Glomerular visceral epithelial cell (primary cell): ENCODE measurements around the gene MAFG.

Experiments used
- DNase-seq: peaks from one replicate; pipeline ENCODE4 v3.0.0-alpha.2; 2016; ENCODE audit errors: extremely low spot score

The MAFG gene

GRCh38 chr17:81909966-81910839 lies 17.3 kb downstream of the MAFG start:
- peak; percentile 30 for DNase-seq

- DNase-seq: no peak
These were observed 18.3 kb downstream of the MAFG start for GRCh38 chr17:81909231-81909630.

- DNase-seq: no peak
These were observed 18.7 kb downstream of the MAFG start for GRCh38 chr17:81908793-81909192.

DNA sequence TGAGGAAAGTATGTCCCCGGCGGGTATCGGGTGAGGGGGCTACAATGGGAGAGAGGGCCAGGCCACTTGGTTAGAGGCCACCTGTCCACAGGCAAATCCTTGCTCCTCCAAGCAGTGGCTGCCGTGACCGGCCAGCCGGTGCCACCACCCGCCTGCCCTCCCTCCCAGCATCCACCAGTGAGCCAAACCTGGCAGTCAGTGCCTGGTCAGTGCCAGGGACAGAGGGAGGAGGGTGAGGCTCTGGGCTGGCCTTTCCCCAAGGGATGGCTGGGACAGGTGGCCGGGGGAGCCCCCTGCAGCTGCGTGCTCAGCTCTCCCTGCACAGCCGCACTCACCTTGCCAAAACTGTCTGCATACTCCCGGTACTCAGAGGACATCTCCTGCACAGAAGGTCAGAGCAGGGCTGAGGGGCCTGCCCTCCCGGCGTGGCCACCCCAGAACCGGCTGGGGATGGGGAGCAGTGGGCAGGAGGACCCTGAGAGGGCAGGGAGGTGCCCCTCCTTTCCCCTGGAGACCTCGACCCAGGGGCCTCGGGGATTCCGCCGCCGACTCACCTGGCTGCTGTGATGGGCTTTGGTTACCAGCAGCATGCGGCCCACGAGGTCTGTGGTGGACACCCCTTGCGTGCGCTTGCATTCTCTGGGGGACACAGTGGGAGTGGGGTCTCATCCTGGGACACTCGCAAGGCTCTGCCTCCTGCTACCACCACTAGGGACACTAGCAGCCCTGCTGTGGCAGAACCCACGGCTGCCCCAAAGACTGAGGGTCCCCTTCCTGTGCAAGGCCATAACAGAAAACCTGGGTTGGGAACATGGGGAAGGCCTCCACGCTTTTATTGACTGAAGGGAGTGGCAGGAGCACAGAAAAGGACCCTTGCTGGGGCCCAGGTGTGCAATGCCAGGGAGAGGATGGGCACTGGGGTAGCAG lies 20.1 kb downstream of the MAFG start:
- DNase-seq: no peak

- DNase-seq: no peak
These were observed 20.9 kb downstream of the MAFG start for GRCh38 chr17:81906476-81907218.

- DNase-seq: no peak
These were observed 21.5 kb downstream of the MAFG start for GRCh38 chr17:81905993-81906392.

DNA sequence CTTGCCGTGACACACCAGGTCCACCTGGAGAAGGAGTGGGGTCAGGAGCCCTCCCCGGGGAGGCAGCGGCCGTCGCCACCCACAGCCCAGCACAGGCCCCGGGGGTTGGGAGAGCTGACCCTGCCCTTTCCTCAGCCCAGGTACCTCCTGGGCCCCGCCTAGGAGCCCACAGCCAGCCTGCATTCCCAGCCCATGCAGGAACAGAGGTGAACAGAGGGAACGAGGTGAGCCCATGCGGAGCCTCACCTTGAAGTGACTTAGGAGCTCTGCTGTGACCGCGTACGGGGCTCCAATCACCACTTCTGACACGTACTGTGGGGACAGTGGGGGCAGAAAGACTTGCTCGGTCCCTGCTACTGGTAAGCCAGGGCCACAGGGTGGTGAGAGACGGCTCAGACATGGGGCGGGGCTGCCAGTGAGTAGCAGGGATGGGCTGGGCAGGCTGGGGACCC lies 22.1 kb downstream of the MAFG start:
- no peak for DNase-seq

DNA sequence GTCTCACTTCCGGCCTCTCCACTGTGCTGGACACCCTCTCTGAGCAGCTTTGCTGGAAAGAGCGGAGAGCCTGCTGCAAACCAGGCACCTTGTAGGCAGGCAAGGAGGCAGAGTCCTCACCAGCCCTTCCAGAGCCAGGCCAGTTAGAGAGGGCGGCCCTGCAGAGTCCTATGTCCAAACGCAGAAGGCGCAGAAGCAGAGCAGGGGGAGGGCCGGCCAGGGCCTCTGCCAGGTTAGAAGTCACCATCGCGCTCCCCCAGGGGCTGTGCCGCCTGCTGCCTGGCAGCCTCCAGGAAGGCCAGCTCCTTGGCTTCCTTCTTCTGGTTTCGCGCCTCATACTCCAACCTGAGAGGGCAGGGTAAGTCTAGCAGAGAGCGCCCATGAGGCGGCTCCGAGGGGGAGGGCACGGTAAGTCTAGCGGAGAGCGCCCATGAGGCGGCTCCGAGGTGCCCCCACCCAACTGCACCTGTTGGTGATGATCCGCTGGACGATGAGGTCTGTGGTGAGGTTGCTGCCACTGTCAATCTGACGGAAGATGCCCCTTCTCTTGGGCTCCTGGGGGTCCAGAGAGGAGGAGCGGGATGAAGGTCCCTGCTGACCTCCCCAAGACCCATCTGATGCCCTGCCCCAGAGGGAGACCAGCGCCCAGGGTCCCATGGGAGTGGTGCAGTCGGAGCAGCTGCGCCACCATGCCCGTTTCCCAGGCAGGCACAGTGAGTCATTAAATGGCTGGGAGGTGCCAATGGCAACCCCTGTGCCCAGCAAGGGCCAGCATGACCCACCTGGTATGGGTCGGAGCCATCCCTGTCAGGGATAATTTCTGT lies 22.7 kb downstream of the MAFG start:
- DNase-seq: no peak

DNA sequence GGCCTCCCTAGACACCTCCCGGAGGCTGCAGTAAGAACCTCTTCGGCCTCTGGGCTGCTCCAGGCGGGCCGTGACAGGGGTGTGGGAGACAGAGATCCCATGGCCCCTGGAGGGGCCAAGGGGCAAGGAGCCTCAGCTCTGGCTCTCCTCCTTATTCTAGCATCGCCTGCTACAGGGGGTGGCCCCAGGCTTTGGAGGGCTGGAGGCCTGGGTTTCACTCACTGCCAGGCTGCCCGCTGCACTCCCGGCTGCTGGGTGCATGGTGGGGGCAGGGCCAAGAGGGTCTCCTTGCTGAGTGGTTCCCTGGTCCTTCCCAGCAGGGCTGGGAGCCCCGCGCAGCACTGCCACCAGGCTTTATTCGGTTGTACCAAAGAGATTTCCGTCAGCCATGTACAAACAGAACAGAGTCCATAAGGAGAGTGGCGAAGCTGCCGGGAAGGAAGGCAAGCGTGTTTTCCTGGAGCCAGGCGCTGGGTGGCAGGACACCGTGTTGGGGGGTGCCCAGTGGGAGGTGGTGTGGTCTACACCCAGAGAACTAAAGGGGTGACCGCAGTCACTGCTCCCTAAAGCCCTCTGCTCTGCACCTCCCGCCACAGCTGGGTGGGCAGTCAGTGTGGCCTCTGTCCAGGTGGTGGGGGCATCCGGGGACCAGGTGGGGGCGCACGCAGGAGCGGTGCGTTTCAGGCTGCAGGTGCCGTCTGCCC lies 23.5 kb downstream of the MAFG start:
- DNase-seq: no peak

- DNase-seq: no peak
These were observed 24.1 kb downstream of the MAFG start for GRCh38 chr17:81903415-81903831.

DNA sequence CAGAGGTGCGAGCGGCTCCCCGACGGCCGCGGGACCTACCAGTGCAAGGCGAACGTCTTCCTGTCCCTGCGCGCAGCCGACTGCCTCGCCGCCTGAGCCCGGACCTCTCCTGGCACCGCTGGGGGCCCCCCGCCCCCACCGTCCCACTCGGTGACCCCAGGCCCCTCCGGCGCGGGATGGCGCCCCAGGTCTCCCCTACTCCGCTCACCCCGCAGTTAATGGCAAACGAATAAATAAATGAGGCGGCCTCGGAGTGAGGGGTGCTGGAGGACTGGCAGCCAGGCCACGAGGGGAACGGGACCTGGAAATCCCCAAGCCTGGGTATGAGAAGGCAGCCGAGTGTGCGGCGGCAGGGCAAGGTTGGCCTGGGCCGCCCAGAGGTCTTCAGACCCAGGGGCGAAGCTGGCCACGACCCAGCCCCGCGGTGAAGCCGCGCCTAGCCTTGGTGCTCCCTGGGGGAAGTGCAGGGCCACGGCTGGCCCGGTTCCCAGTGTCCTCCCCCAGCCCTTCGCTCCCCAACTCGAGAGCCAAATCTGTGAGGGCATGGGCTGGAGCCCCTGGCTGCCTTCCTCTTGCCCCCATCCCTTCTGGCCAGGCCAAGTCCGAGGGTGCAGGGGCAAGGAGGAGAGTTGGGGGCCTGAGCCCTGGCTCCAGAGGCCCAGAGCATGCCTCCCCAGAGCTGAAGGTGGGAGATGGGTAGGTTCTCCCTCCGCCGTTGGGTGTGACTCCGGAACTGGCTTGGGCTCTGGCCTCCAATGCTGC lies 24.7 kb downstream of the MAFG start:
- DNase-seq: no peak

DNA sequence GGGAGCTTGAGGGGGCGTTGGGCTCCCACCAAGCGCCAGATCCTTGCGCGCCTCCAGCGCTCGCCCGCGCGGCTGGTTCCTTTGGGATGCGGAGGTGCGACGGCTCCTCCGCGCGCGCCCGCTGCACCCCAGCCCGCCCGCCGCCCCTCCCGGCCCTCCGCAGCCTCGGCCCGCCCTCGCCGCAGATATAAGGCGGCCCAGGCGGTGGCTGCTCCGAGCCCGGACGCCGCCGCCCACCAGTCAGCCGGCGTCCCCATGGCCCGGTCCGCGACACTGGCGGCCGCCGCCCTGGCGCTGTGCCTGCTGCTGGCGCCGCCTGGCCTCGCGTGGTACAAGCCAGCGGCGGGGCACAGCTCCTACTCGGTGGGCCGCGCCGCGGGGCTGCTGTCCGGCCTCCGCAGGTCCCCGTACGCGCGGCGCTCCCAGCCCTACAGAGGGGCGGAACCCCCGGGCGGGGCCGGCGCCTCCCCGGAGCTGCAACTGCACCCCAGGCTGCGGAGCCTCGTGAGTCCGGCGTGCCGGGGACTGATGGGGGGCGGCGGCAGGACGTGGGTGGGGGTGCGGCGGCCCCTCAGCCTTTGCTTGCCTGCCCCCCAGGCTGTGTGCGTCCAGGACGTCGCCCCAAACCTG lies 25.4 kb downstream of the MAFG start, which contains the start of gene NPB:
TSS of gene NPB (plus strand) at position 216 of the 630 bp plus-strand sequence. CDS start at position 256, 40 bp downstream.
- DNase-seq: no peak

DNA sequence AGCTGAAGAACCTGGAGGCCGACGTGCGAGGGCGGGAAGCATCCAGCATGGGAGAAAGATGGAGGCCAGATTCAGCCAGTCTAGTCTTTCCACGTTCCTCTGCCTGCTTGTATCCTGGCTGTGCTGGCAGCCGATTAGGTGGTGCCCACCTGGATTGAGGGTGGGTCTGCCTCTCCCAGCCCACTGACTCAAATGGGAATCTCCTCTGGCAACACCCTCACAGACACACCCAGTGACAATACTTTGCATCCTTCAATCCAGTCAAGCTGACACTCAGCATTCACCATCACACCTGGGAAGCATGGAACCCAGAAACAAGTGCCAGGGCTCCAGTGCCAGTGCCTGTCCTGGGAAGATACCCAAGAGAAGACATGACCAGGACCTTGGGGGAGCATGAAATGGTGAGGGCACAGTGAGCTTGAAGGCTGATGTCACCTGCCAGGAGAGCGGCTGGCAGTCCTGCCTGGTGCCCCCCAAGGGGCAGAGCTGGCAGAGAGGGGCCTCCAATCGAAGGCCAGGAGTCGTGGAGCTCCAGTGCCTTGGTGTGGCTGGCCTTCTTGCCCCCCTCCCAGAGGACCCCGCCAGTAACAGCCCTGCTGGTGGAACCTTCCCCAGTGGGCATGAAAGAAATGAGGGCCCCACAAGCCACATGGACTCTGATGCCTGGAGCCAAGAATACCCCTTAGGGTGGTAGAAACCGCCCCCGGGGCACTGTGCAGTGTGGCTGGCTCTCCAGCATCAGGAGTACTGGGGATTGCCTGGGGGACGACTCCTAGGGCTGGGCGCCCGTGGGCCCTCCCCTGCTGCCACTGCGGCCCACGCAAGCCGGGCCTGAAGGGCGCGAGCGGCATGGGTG lies 26.1 kb downstream of the MAFG start:
- DNase-seq: no peak

DNA sequence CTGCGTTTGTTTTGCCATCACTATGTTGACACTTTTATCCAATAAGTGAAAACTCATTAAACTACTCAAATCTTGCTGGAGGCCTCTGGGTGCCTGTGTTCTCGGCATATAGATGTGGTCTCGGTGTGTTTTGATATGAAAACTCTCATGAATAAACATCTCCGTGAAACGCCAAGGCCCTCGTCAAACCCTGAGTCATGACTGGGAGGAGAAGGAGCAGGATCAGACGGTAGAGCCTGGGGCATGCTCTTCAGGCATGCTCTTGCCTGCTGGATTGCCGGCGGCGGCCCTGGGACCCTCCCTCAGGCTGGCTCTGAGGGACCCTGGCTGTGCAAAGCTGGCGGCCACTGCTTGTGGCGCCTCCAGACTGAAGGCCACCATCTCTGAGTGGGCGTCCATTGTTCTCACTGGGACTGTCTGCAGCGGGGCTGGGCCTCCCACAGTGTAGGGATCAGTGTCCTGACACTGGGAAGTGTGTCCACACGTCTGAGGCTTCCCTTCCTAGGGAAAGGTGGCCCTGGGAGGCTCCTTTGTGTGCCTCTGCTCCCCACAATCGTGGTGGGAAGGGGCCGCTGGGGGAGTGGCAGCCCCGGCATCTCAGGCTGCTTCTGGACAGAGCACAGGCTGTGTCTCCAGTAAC lies 27.2 kb downstream of the MAFG start:
- DNase-seq: no peak

DNA sequence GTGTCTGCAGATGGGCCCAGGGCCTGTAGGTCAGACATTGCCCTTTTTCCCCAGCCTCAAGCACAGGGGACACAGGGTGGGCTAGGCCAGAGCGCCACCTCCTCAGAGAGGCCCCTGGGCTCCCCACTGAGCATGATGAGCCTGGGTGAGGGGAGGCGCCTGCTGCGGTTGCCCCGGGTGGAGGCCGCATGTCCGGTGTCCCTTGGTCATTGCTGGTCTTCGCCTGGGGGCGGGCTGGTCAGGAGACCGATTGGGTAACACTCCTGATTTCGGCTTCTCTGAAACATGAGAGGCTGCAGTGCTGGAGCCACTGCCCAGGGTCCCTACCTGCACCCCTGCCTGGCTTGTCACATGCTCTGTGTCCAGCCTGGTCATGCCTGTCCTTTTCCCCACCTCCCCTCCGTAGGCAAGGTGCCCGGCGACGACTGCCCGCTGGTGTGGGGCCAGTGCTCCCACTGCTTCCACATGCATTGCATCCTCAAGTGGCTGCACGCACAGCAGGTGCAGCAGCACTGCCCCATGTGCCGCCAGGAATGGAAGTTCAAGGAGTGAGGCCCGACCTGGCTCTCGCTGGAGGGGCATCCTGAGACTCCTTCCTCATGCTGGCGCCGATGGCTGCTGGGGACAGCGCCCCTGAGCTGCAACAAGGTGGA lies 27.9 kb downstream of the MAFG start:
- DNase-seq: no peak

GRCh38 chr17:81898885-81899284 lies 28.6 kb downstream of the MAFG start:
- no peak for DNase-seq
